Thyroid gland (tissue), 4 donors: ENCODE data around the gene TTC33.

Experiments used
- POLR2A ChIP-seq, 2 donors: fragments of 450-650 bp; IDR thresholded peaks; one replicate each; pipeline ENCODE4 v1.6.1; 2017; ENCODE audit warnings: antibody characterized with exemption in 2 of 2, mild to moderate bottlenecking in 2 of 2, moderate library complexity in 1 of 2
- TF ChIP-seq, protein P1 (sequence below), 6 experiments: fragments of 200-600 bp in 3 of 6; fragments of 450-650 bp in 3 of 6; sonication (generic) in 3 of 6; IDR thresholded peaks; one replicate each; pipeline ENCODE4 v1.5.1; 2016 to 2019; ENCODE audit warnings: antibody characterized with exemption in 6 of 6, mild to moderate bottlenecking in 2 of 6, inconsistent platforms in 1 of 6, moderate library complexity in 1 of 6

DNA sequence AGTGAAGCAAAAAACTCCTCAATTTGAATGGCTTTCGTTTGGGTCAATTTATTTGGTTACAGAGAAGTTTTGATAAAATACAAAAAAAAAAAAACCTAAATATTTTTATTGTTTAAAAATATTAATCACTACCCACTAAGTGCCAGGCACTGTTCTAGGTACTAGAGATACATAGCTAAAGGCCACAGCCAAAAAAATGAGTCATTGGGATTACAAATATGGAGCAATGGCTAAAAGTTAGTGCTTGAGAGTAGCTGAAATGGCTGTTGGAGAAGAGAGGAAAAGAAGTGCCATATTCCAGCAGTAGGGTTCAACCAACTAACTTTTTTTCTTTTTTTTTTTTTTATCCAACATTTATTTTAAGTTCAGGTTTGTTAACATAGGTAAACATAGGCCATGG, 206.1 kb downstream of the TTC33 start:
- no peak for TF ChIP-seq POLR2A (IDR thresholded peaks at IDR 0.05)
- TF ChIP-seq, protein P1, sequence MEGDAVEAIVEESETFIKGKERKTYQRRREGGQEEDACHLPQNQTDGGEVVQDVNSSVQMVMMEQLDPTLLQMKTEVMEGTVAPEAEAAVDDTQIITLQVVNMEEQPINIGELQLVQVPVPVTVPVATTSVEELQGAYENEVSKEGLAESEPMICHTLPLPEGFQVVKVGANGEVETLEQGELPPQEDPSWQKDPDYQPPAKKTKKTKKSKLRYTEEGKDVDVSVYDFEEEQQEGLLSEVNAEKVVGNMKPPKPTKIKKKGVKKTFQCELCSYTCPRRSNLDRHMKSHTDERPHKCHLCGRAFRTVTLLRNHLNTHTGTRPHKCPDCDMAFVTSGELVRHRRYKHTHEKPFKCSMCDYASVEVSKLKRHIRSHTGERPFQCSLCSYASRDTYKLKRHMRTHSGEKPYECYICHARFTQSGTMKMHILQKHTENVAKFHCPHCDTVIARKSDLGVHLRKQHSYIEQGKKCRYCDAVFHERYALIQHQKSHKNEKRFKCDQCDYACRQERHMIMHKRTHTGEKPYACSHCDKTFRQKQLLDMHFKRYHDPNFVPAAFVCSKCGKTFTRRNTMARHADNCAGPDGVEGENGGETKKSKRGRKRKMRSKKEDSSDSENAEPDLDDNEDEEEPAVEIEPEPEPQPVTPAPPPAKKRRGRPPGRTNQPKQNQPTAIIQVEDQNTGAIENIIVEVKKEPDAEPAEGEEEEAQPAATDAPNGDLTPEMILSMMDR (IDR thresholded peaks at IDR 0.05): no peak
